ENCODE measurements around the gene ITGA2B.

GRCh38 chr17:44350733-44351226, 38.7 kb downstream of the ITGA2B start:
- TF ChIP-seq CTCF (IDR thresholded peaks at IDR 0.05) (peak in 5 of 7 experiments; percentile 43 to 81 (median 66)), POLR2AphosphoS5 (IDR thresholded peaks at IDR 0.05) (no peak)

All from stomach (tissue), 4 donors.